HEK293T (cell line): ENCODE measurements around the gene UBL4A.

ENCODE experiments used
- CTCF ChIA-PET: fragments of 350-600 bp; formaldehyde crosslinking; extraction: SDS; loops from one replicate; lab custom pipeline; 2021; ENCODE audit warnings: antibody characterized with exemption, inconsistent platforms; lab: Yijun Ruan, JAX
- POLR2A ChIA-PET: fragments of 350-600 bp; formaldehyde crosslinking; extraction: SDS; loops from one replicate; lab custom pipeline; 2020; ENCODE audit warnings: antibody characterized with exemption, inconsistent platforms; lab: Yijun Ruan, JAX
- DNase-seq: peaks from one replicate; pipeline ENCODE4 v3.0.0; 2012; ENCODE audit warnings: mixed read lengths; ENCODE audit errors: extremely low spot score
- ARNT ChIP-seq: fragments of 450-650 bp; IDR thresholded peaks from 2 replicates; pipeline ENCODE4 v1.6.1; 2017; ENCODE audit warnings: mild to moderate bottlenecking
- BHLHE40 ChIP-seq: fragments of 450-650 bp; IDR thresholded peaks from 2 replicates; pipeline ENCODE4 v1.6.1; 2016; ENCODE audit warnings: mild to moderate bottlenecking, moderate library complexity, borderline replicate concordance
- CTBP1 ChIP-seq: fragments of 450-650 bp; IDR thresholded peaks from 2 replicates; pipeline ENCODE4 v1.6.1; 2016; ENCODE audit warnings: borderline replicate concordance
- ELF4 ChIP-seq: fragments of 450-650 bp; IDR thresholded peaks from 2 replicates; pipeline ENCODE4 v1.6.1; 2017; ENCODE audit warnings: antibody characterized with exemption
- FOXA1 ChIP-seq: fragments of 450-650 bp; IDR thresholded peaks from 2 replicates; pipeline ENCODE4 v1.6.1; 2016; ENCODE audit warnings: mild to moderate bottlenecking
- FOXK2 ChIP-seq: fragments of 450-650 bp; IDR thresholded peaks from 2 replicates; pipeline ENCODE4 v1.6.1; 2016; ENCODE audit warnings: mild to moderate bottlenecking
- FOXM1 ChIP-seq: fragments of 450-650 bp; IDR thresholded peaks from 2 replicates; pipeline ENCODE4 v1.6.1; 2017; ENCODE audit warnings: mild to moderate bottlenecking, borderline replicate concordance
- HDGF ChIP-seq: fragments of 450-650 bp; IDR thresholded peaks from 2 replicates; pipeline ENCODE4 v1.6.1; 2017; ENCODE audit warnings: antibody characterized with exemption, borderline replicate concordance
- L3MBTL2 ChIP-seq: fragments of 450-650 bp; conservative IDR thresholded peaks from 2 replicates; pipeline ENCODE4 v1.6.1; 2016; ENCODE audit warnings: mild to moderate bottlenecking
- LEF1 ChIP-seq: fragments of 450-650 bp; IDR thresholded peaks from 2 replicates; pipeline ENCODE4 v1.6.1; 2017; ENCODE audit warnings: mild to moderate bottlenecking, borderline replicate concordance
- NFRKB ChIP-seq: fragments of 450-650 bp; IDR thresholded peaks from 2 replicates; pipeline ENCODE4 v1.6.1; 2016; ENCODE audit warnings: mild to moderate bottlenecking, moderate library complexity
- SP1 ChIP-seq: fragments of 450-650 bp; IDR thresholded peaks from 2 replicates; pipeline ENCODE4 v1.6.1; 2017
- SUZ12 ChIP-seq: fragments of 450-650 bp; IDR thresholded peaks from 2 replicates; pipeline ENCODE4 v1.6.1; 2016; ENCODE audit warnings: mild to moderate bottlenecking
- TARDBP ChIP-seq: fragments of 450-650 bp; IDR thresholded peaks from 2 replicates; pipeline ENCODE4 v1.6.1; 2016
- ZNF384 ChIP-seq: fragments of 450-650 bp; IDR thresholded peaks from 2 replicates; pipeline ENCODE4 v1.6.1; 2016
- TF ChIP-seq, protein P1 (sequence below): fragments of 450-650 bp; IDR thresholded peaks from 2 replicates; pipeline ENCODE4 v1.6.1; 2016

Gene UBL4A

DNA sequence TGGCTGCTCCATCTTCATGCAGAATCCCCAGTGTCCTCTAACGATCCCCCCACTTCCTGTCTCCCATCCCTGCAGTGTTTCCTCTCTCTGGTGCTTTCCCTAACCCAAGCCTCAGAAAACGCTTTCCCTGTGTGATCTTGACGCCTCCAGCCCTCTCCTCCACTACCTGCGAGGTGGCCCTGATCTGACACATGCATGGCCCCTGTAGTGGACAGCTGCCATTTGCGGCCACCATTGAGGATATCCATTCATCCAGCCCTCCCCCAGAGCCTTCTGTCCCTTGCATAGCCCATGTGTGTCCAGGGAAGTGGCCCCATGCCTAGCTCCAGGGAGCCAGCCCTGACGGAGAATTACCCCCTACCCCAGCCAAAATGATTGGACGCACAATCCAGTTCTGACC is 3.1 kb downstream of the UBL4A start:
- ChIA-PET POLR2A (interaction anchor here (0.6 to 1.4 kb wide), 4 partner anchors 38 to 105 kb away, joined by 3 to 4 read pairs (median 3); partner anchors contain the start of gene RPL10), CTCF (interaction anchor here (0.6 kb wide), 1 partner anchor 77 kb away, joined by 3 read pairs; no protein-coding TSS in a partner anchor)
- DNase-seq, result no peak
- no peak for TF ChIP-seq FOXM1
- TF ChIP-seq TARDBP, result no peak
- TF ChIP-seq CTBP1, result no peak
- no peak for TF ChIP-seq BHLHE40
- TF ChIP-seq, protein P1, sequence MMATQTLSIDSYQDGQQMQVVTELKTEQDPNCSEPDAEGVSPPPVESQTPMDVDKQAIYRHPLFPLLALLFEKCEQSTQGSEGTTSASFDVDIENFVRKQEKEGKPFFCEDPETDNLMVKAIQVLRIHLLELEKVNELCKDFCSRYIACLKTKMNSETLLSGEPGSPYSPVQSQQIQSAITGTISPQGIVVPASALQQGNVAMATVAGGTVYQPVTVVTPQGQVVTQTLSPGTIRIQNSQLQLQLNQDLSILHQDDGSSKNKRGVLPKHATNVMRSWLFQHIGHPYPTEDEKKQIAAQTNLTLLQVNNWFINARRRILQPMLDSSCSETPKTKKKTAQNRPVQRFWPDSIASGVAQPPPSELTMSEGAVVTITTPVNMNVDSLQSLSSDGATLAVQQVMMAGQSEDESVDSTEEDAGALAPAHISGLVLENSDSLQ, result no peak
- no peak for TF ChIP-seq ZNF384
- no peak for TF ChIP-seq ARNT
- TF ChIP-seq LEF1, result no peak
- no peak for TF ChIP-seq HDGF
- no peak for TF ChIP-seq FOXA1
- no peak for TF ChIP-seq L3MBTL2
- TF ChIP-seq SP1, result no peak

DNA sequence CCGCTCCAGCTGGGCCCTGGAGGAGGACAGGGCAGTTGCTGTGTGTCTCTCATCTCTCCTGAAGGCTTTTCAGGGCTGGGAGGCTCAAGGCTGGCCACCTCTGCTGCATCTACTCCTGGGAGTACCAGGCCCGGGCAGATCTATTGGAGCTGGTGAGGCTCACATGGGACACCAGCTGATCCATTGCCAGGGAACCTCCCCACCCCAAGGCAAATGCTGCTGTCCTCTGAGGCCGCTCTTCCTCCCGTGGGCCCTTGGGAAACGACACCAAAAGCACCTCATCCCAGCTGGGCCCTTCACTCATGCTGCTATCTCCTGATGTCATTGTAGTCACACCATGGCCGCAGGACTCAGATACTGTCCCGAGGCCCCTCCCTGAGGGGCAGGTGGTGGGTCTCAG is 3.6 kb downstream of the UBL4A start:
- TF ChIP-seq ELF4 (no peak), ARNT (no peak), FOXK2 (no peak), FOXM1 (no peak), BHLHE40 (no peak), CTBP1 (no peak), HDGF (no peak), ZNF384 (no peak), TARDBP (no peak), LEF1 (no peak)
- CTCF ChIA-PET, result interaction anchor here (0.6 kb wide), 1 partner anchor 76 kb away, joined by 3 read pairs; no protein-coding TSS in a partner anchor
- no peak for DNase-seq
- POLR2A ChIA-PET, result interaction anchor here (1.4 kb wide), 1 partner anchor 85 kb away, joined by 3 read pairs; no protein-coding TSS in a partner anchor

DNA sequence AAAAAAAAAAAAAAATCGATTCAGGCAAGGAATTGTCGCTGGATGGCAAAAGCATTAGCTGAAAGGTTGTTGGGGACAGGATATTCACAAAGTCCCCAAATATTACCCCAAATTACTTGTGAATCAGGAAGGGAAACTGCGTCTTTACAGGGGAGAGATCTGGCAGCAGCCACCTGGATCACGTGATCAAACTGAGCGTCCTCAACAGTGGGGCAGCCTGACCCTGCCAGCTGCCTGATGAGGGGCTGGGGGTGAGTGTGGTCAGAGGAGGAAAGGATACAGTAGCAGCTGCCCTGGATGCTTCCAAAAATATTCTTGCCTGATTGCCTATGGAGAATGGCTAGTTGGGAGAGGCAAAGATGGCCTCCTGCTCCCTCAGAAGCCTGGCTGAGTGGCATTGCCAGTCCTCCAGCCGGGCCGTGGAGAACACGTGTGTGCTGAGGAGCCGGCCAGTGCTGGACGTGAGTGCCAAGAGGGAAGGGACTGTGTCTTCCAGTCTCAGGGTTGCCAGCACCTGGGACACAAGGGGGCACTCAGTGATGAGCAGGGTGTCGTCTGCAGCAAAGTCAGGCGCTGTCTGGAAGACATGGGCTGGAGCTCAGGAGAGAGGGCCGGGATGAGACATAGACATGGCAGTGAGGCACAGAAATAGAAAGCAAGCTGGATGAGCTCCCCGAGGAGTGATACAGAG is 4.4 kb downstream of the UBL4A start:
- no peak for DNase-seq
- ChIA-PET POLR2A (interaction anchor here (0.7 to 1.4 kb wide), 2 partner anchors 8 to 85 kb away, joined by 3 read pairs; partner anchors contain the start of gene SLC10A3), CTCF (interaction anchor here (0.6 kb wide), 1 partner anchor 50 kb away, joined by 3 read pairs; no protein-coding TSS in a partner anchor)
- TF ChIP-seq ARNT (no peak), FOXK2 (no peak), CTBP1 (no peak), ZNF384 (no peak), FOXM1 (no peak), HDGF (no peak), SP1 (no peak), SUZ12 (no peak), BHLHE40 (no peak), ELF4 (no peak), TARDBP (no peak), FOXA1 (no peak), LEF1 (no peak), L3MBTL2 (no peak), NFRKB (no peak)
- TF ChIP-seq, protein P1, result no peak

DNA sequence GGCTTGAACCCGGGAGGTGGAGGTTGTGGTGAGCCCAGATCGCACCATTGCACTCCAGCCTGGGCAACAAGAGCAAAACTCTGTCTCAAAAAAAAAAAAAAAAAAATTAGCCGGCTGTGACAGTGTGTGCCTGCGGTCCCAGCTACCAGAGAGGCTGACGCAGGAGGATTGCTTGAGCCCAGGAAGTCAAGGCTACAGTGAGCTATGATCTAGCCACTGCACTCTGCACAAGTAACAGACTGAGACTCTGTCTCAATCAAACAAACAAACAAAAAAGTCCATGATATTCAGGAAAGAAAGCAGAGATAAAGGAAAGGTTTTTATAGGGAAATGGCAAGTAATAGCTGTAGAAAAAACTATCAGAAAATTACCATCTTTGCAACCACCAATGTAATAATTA is 5.2 kb downstream of the UBL4A start:
- DNase-seq, result no peak
- TF ChIP-seq, protein P1, result no peak
- ChIA-PET CTCF (no interaction called here), POLR2A (interaction anchor here (2.4 kb wide), 1 partner anchor 8 kb away, joined by 15 read pairs; the partner anchor contains the start of gene SLC10A3)

DNA sequence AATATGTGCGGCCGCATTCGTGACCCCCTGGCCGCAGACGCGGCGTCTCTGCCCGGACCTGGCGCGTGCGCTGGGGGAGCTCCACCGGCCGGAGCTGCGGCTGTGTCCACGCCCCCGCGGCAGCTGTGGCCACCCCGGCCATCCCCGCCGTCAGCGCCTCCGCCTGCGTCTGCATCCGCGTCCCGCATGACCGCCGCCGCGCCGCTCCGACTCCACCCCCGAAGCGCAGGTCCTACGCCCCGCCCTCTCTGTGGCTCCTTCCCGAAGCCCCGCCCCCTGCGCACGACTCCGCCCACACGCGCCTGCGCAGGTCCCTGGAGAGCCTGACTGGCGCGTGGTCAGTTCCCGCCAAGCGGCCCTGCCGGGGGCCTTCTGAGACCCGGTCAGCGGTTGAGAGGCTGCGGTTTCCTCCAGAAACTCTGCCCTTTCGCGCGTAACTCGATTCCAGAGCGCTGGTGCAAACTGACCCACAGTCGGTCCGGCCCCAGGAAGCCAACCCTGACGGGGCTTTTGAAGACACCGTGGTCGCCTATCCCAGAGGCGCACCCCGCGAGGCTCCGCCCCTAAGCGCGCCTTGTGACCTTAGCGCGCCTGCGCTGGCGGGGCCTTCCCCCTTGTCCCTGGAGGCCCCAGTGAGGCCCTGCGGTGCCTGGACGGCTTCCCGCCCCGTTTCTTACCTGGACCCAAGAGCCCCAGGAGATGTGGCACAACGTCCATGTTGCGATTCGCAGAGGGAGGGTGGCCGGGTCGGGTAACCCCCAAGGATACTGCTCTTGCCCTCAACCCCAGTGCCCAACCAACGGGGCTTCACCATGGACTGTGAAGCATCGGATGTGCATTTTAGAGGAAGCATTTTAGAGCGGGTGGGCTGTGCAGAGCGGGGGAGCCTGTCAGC is 7.4 kb downstream of the UBL4A start, which contains the start of gene LAGE3:
Gene LAGE3 (minus strand): TSS at position 554 of the 895 bp plus-strand sequence. CDS start 366 bp downstream, at position 188.
- ChIA-PET CTCF (no interaction called here), POLR2A (interaction anchor here (0.7 to 2.5 kb wide), 9 partner anchors 9 to 81 kb away, joined by 3 to 15 read pairs (median 4); partner anchors contain the start of genes FAM3A, RPL10, SLC10A3 and UBL4A)
- TF ChIP-seq L3MBTL2 (peak; percentile 100), NFRKB (no peak), SP1 (peak; percentile 96)
- DNase-seq, result peak; percentile 95
